Measurements from ENCODE around the gene AMIGO1. TPM values are rescaled to one million over a fixed set of nuclear protein-coding genes. Genes with fewer than 3 reads are reported as not detected.

Gene AMIGO1, protein sequence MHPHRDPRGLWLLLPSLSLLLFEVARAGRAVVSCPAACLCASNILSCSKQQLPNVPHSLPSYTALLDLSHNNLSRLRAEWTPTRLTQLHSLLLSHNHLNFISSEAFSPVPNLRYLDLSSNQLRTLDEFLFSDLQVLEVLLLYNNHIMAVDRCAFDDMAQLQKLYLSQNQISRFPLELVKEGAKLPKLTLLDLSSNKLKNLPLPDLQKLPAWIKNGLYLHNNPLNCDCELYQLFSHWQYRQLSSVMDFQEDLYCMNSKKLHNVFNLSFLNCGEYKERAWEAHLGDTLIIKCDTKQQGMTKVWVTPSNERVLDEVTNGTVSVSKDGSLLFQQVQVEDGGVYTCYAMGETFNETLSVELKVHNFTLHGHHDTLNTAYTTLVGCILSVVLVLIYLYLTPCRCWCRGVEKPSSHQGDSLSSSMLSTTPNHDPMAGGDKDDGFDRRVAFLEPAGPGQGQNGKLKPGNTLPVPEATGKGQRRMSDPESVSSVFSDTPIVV
- total RNA-seq: 10 to 100 TPM in 8 of 9 donors, 1 to 10 TPM in 1; 9.9 to 19.1 (median 14.9) TPM
- 1 to 10 TPM; 4.6 to 6.2 TPM for polyA plus RNA-seq
- long read RNA-seq, donor 1, full-length matches to known transcripts: 13 of 27 reads
- long read RNA-seq, donor 1, partial matches to known transcripts: 0 of 27 reads
- long read RNA-seq, donor 1, other reads (novel, unspliced or antisense): 14 of 27 reads
- long read RNA-seq, donor 2, full-length matches to known transcripts: 4 of 25 reads
- long read RNA-seq, donor 2, partial matches to known transcripts: 0 of 25 reads
- long read RNA-seq, donor 2, other reads (novel, unspliced or antisense): 21 of 25 reads
- long read RNA-seq, donor 3, full-length matches to known transcripts: 11 of 25 reads
- long read RNA-seq, donor 3, partial matches to known transcripts: 0 of 25 reads
- long read RNA-seq, donor 3, other reads (novel, unspliced or antisense): 14 of 25 reads

DNA sequence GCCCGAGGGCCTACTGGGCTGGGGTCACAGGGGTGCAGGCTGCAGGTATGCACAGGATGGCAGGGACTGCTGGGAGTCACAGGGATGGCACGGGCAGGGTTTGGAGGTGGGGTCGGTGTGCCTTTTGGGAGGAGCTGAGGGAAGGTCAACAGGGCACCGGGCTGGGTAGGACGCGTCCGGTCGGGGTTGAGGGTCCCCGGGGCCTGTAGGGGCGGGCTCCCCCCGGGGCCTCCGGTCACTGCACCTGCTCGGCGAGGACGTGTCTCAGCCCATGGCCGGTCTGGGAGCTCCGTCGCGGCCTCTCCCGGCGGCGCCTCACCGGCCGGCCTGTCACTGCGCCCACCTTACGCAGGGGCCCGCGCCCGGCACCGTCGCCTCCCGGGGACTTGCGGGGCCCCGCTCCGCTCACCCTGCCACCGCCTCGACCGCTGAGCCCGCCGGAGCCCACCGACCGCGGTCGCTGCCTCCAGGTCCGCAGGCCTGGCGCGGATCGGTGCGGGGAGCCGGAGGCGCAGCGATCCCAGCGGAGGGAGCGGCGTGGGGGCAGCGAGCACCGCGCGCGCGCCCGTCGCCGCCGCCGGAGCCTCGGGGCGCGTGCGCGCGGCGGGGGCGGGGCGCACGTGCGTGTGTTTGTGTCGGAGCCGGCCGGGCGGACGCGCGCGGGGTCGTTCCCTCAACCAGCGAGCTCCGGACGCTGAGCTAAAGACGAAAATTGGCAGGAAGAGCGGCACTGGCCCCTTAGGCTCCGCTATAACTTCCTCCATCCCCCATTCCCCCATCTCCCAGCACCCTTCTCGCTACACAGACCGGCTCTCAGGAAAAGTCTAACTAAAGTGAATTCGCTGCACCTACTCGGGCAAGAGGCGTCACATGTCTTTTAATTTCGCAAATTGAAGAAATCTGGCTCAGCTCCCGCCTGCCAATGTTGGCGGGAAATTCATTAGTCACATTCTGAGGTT, at the start of gene AMIGO1:
Gene AMIGO1 (minus strand): TSS at position 552 of the 959 bp plus-strand sequence. CDS start 815 bp downstream, outside the sequence.
- ATAC-seq: peak; percentile 27 to 89 (median 80)
- H3K27ac ChIP-seq: peak within 1 kb of the TSS in 11 of 12 donors; percentile 40 to 76 (median 56)
- intact Hi-C loops (cut with DNase I): no loop called here
- peaks cover 0 to 6% (median 0%) of the 10 kb centered on the region in 9 donors for H3K36me3 ChIP-seq
- H3K27me3 ChIP-seq: no peaks in the 10 kb centered on the region
- TF ChIP-seq, protein P1, sequence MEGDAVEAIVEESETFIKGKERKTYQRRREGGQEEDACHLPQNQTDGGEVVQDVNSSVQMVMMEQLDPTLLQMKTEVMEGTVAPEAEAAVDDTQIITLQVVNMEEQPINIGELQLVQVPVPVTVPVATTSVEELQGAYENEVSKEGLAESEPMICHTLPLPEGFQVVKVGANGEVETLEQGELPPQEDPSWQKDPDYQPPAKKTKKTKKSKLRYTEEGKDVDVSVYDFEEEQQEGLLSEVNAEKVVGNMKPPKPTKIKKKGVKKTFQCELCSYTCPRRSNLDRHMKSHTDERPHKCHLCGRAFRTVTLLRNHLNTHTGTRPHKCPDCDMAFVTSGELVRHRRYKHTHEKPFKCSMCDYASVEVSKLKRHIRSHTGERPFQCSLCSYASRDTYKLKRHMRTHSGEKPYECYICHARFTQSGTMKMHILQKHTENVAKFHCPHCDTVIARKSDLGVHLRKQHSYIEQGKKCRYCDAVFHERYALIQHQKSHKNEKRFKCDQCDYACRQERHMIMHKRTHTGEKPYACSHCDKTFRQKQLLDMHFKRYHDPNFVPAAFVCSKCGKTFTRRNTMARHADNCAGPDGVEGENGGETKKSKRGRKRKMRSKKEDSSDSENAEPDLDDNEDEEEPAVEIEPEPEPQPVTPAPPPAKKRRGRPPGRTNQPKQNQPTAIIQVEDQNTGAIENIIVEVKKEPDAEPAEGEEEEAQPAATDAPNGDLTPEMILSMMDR (IDR thresholded peaks at IDR 0.05): no peak
- no peak for TF ChIP-seq POLR2A (IDR thresholded peaks at IDR 0.05)
- 0 to 4% (median 1%) methylated on average over 13 to 100 of the region's 100 CpGs for WGBS, 4 donors
- H3K4me3 ChIP-seq: peak within 1 kb of the TSS; percentile 55 to 90 (median 70)
- no peaks in the 10 kb centered on the region for H3K9me3 ChIP-seq
- peak in 4 of 5 donors; percentile 59 to 77 (median 67) for DNase-seq
- H3K4me1 ChIP-seq: peaks cover 0 to 17% (median 7%) of the 10 kb centered on the region in 12 donors

DNA sequence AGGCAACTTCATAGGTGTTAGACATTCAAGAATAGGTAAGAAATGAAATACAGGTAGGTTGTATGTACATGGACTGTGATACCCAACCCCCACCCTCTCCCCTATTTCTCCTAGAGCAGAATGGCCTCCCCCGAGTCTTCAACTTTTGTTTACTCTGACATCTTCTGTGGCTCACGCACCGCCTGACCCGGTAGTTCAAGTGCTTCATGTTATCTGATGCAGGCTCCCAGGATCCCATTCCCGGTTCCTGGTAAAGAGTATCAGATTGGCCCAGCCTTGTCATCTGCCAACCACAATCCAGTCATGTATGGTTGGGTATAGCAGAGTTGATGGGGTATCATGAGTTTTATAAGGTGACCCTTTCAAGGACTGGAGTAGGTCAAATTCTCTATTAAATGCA, 48.0 kb upstream of the AMIGO1 start:
- WGBS, 4 donors: 71 to 83% (median 78%) methylated on average over 5 of the region's 5 CpGs
- Histone ChIP-seq H3K4me3 (no peak overlapping the region), H3K4me1 (peaks cover 0 to 76% (median 28%) of the 10 kb centered on the region in 12 donors), H3K27ac (no peak overlapping the region), H3K36me3 (no peaks in the 10 kb centered on the region), H3K27me3 (no peaks in the 10 kb centered on the region), H3K9me3 (no peaks in the 10 kb centered on the region)
- DNase-seq: no peak
- TF ChIP-seq POLR2A (IDR thresholded peaks at IDR 0.05): no peak
- TF ChIP-seq, protein P1 (IDR thresholded peaks at IDR 0.05): no peak
- intact Hi-C loops (cut with DNase I): loop anchor here in 1 of 10 donors (10.0 kb wide), 1 partner anchor 57 kb away; the partner anchor contains the start of genes AMPD2 and GNAT2
- no peak for ATAC-seq

DNA sequence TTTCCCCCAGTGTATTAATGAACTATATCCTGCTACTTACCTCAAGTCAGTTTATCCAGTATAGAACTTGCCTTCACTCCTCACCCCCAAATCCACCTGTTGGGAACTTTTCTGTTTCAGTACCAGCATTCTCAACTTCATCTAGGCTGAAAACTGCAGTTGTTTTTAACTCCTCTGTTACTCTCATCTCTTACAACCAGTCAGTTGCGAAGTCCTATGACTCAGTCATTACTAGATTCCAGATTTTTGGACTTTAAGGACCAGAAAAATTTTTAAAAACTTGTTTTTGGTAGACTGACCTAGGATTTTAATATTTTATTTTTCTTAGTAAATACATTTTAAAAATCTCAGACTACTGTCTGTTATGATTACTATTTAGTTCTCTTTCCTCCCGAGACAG, 47.0 kb upstream of the AMIGO1 start:
- ATAC-seq (no peak), DNase-seq (no peak)
- Histone ChIP-seq H3K36me3 (no peaks in the 10 kb centered on the region), H3K4me1 (peaks cover 0 to 75% (median 25%) of the 10 kb centered on the region in 12 donors), H3K27ac (peak overlapping the region in 1 of 12 donors; percentile 59), H3K9me3 (no peaks in the 10 kb centered on the region), H3K4me3 (no peak overlapping the region), H3K27me3 (no peaks in the 10 kb centered on the region)
- TF ChIP-seq, protein P1 (IDR thresholded peaks at IDR 0.05): no peak
- TF ChIP-seq POLR2A (IDR thresholded peaks at IDR 0.05): no peak
- intact Hi-C loops (cut with DNase I): loop anchor here in 1 of 10 donors (10.0 kb wide), 1 partner anchor 58 kb away; the partner anchor contains the start of genes AMPD2 and GNAT2
- WGBS, 4 donors: 92 to 97% (median 94%) methylated on average over 2 of the region's 2 CpGs

All from heart left ventricle (tissue), 16 donors.